ENCODE data around the gene CDKAL1. TPM values are rescaled to one million over a fixed set of nuclear protein-coding genes. Genes with fewer than 3 reads are reported as not detected.
"Not testable (repeated sequence)": the region's sequence is repeated elsewhere in the genome, so short reads cannot be mapped to it uniquely, and the experiment has no call there.

CDKAL1 gene
- total RNA-seq, 2 donors from 2014 or later = 11.7 to 12.5 TPM

- intact Hi-C loops (cut with DNase I, micrococcal nuclease) = no loop called here
- no peak for ATAC-seq
- no peak for DNase-seq
These were observed 545.3 kb downstream of the CDKAL1 start for GRCh38 chr6:21079468-21080048.

GRCh38 chr6:21080221-21080620 lies 546.0 kb downstream of the CDKAL1 start:
- DNase-seq = peak in 1 of 2 donors; percentile 10
- ATAC-seq = peak; percentile 93
- intact Hi-C loops (cut with DNase I, micrococcal nuclease) = no loop called here

- ATAC-seq = peak; percentile 82
- DNase-seq = no peak
- intact Hi-C loops (cut with DNase I, micrococcal nuclease) = no loop called here
These were observed 547.8 kb downstream of the CDKAL1 start for GRCh38 chr6:21082091-21082490.

GRCh38 chr6:21083708-21084107 lies 549.5 kb downstream of the CDKAL1 start:
- no peak for DNase-seq
- intact Hi-C loops (cut with DNase I, micrococcal nuclease) = no loop called here
- no peak for ATAC-seq

GRCh38 chr6:21084656-21085055 lies 550.4 kb downstream of the CDKAL1 start:
- DNase-seq (no peak), ATAC-seq (no peak)
- intact Hi-C loops (cut with DNase I, micrococcal nuclease) = no loop called here

- DNase-seq (no peak), ATAC-seq (no peak)
- intact Hi-C loops (cut with DNase I, micrococcal nuclease) = no loop called here
These were observed 551.0 kb downstream of the CDKAL1 start for GRCh38 chr6:21085211-21085610.

GRCh38 chr6:21085643-21086042 lies 551.4 kb downstream of the CDKAL1 start:
- no peak for ATAC-seq
- intact Hi-C loops (cut with DNase I, micrococcal nuclease) = no loop called here
- no peak for DNase-seq

GRCh38 chr6:21087188-21087587 lies 552.9 kb downstream of the CDKAL1 start:
- DNase-seq = no peak
- intact Hi-C loops (cut with DNase I, micrococcal nuclease) = no loop called here
- ATAC-seq = no peak

GRCh38 chr6:21091411-21091810 lies 557.2 kb downstream of the CDKAL1 start:
- intact Hi-C loops (cut with DNase I, micrococcal nuclease) = no loop called here
- ATAC-seq = no peak
- DNase-seq = no peak

- intact Hi-C loops (cut with DNase I, micrococcal nuclease); DNase-seq; ATAC-seq: not testable (repeated sequence)
These were observed 558.0 kb downstream of the CDKAL1 start for GRCh38 chr6:21092231-21092772.

GRCh38 chr6:21095462-21095861 lies 561.2 kb downstream of the CDKAL1 start:
- ATAC-seq (no peak), DNase-seq (no peak)
- intact Hi-C loops (cut with DNase I, micrococcal nuclease) = no loop called here

GRCh38 chr6:21098134-21098533 lies 563.9 kb downstream of the CDKAL1 start:
- ATAC-seq (no peak), DNase-seq (no peak)
- intact Hi-C loops (cut with DNase I, micrococcal nuclease) = no loop called here

GRCh38 chr6:21098744-21099143 lies 564.5 kb downstream of the CDKAL1 start:
- no peak for DNase-seq
- no peak for ATAC-seq
- intact Hi-C loops (cut with DNase I, micrococcal nuclease) = no loop called here

- intact Hi-C loops (cut with DNase I, micrococcal nuclease) = no loop called here
- ATAC-seq (no peak), DNase-seq (no peak)
These were observed 565.4 kb downstream of the CDKAL1 start for GRCh38 chr6:21099338-21100314.

- no peak for ATAC-seq
- no peak for DNase-seq
- intact Hi-C loops (cut with DNase I, micrococcal nuclease) = no loop called here
These were observed 566.7 kb downstream of the CDKAL1 start for GRCh38 chr6:21100991-21101390.

- ATAC-seq (no peak), DNase-seq (no peak)
- intact Hi-C loops (cut with DNase I, micrococcal nuclease) = no loop called here
These were observed 567.4 kb downstream of the CDKAL1 start for GRCh38 chr6:21101694-21102093.

- peak; percentile 37 for ATAC-seq
- intact Hi-C loops (cut with DNase I, micrococcal nuclease) = no loop called here
- no peak for DNase-seq
These were observed 567.9 kb downstream of the CDKAL1 start for GRCh38 chr6:21102201-21102600.

GRCh38 chr6:21102624-21103023 lies 568.4 kb downstream of the CDKAL1 start:
- no peak for ATAC-seq
- intact Hi-C loops (cut with DNase I, micrococcal nuclease) = no loop called here

GRCh38 chr6:21103626-21104224 lies 569.5 kb downstream of the CDKAL1 start:
- no peak for DNase-seq
- intact Hi-C loops (cut with DNase I, micrococcal nuclease) = no loop called here
- ATAC-seq = no peak

More at GRCh38 chr6:21102624-21103023, 568.4 kb downstream of the CDKAL1 start:
- DNase-seq = no peak

GRCh38 chr6:21104288-21104687 lies 570.0 kb downstream of the CDKAL1 start:
- intact Hi-C loops (cut with DNase I, micrococcal nuclease) = no loop called here
- no peak for ATAC-seq

More at GRCh38 chr6:21104288-21104687, 570.0 kb downstream of the CDKAL1 start:
- DNase-seq = no peak
